Endothelial cell of umbilical vein (primary cell): ENCODE results near the gene GSE1. TPM values are rescaled to one million over a fixed set of nuclear protein-coding genes. Genes with fewer than 3 reads are reported as not detected.

ENCODE experiments used
- BruUV-seq: library from RNA; stranded (reverse); fragments of 400-500 nt; replicated peaks from 2 replicates; lab custom pipeline; 2021; lab: Mats Ljungman, UMichigan
- CTCF ChIA-PET: fragments of 300-600, 350-600 bp; sonication (Branson Sonifier 250); formaldehyde crosslinking; loops from one replicate; lab custom pipeline; 2021; ENCODE audit warnings: antibody characterized with exemption, inconsistent platforms; lab: Charles Lee
- POLR2A ChIA-PET: fragments of 300-600, 350-600 bp; sonication (Branson Sonifier 250); formaldehyde crosslinking; loops from one replicate; lab custom pipeline; 2021; ENCODE audit warnings: antibody characterized with exemption, inconsistent platforms; lab: Charles Lee
- DNase-seq: peaks from one replicate; pipeline ENCODE4 v3.0.0-alpha.2; 2011; ENCODE audit warnings: low read depth, low spot score
- FAIRE-seq: peaks from 2 replicates; lab custom pipeline; 2011; peaks lifted over from hg19 to GRCh38; lab: Jason Lieb, UNC
- H2AFZ ChIP-seq: 2 replicates; pipeline ENCODE4 v1.6.0; 2012; ENCODE audit warnings: low read depth, low read length, control low read depth, inconsistent platforms
- H3K27ac ChIP-seq: 2 replicates; pipeline ENCODE4 v1.5.1; 2011; ENCODE audit warnings: low read depth, mild to moderate bottlenecking, control low read depth, low read length, moderate library complexity; ENCODE audit not compliant: insufficient read depth
- H3K27me3 ChIP-seq, 2 experiments: 2 replicates each; pipeline versions ENCODE4 v1.6.0 to v1.6.1; 2011; ENCODE audit warnings: low read length in 2 of 2, mixed read lengths in 1 of 2; ENCODE audit not compliant: control insufficient read depth in 2 of 2, insufficient read depth in 2 of 2
- H3K36me3 ChIP-seq, 2 experiments: 2 replicates in 1 of 2; 3 replicates in 1 of 2; pipeline ENCODE4 v1.5.1; 2011; ENCODE audit warnings: low read length in 2 of 2, mild to moderate bottlenecking in 1 of 2, moderate library complexity in 1 of 2; ENCODE audit not compliant: control insufficient read depth in 2 of 2, insufficient read depth in 2 of 2; ENCODE audit errors: extremely low read depth in 1 of 2
- H3K4me1 ChIP-seq: 3 replicates; pipeline ENCODE4 v1.5.1; 2011; ENCODE audit warnings: mild to moderate bottlenecking, low read length; ENCODE audit not compliant: control insufficient read depth, insufficient read depth; ENCODE audit errors: extremely low read depth
- H3K4me2 ChIP-seq: 2 replicates; pipeline ENCODE4 v1.6.1; 2011; ENCODE audit warnings: low read length, control low read depth, mixed read lengths; ENCODE audit not compliant: insufficient read depth
- H3K4me3 ChIP-seq, 3 experiments: fragments of 200-600 bp in 1 of 3; sonication (generic), shearing (Covaris generic) in 1 of 3; replicated peaks in 1 of 3; 2 replicates each; pipeline ENCODE4 v1.5.1; 2011 to 2016; ENCODE audit warnings: control low read depth in 3 of 3, low read length in 3 of 3, mild to moderate bottlenecking in 2 of 3, inconsistent platforms in 1 of 3, low read depth in 1 of 3, moderate library complexity in 1 of 3; ENCODE audit not compliant: insufficient read depth in 1 of 3
- H3K79me2 ChIP-seq: 2 replicates; pipeline ENCODE4 v1.6.0; 2012; ENCODE audit warnings: low read length, inconsistent platforms; ENCODE audit not compliant: control insufficient read depth, insufficient read depth
- H3K9ac ChIP-seq: replicated peaks from 2 replicates; pipeline ENCODE3; 2011; ENCODE audit warnings: low read length, control low read depth; ENCODE audit not compliant: insufficient read depth; ENCODE audit errors: extremely low read depth
- H3K9me1 ChIP-seq: replicated peaks from 3 replicates; pipeline ENCODE4 v1.6.0; 2011; ENCODE audit warnings: mild to moderate bottlenecking, low read length; ENCODE audit not compliant: control insufficient read depth, insufficient read depth; ENCODE audit errors: extremely low read depth
- H3K9me3 ChIP-seq: replicated peaks from 2 replicates; pipeline ENCODE4 v1.5.1; 2012; ENCODE audit warnings: low read length, inconsistent platforms; ENCODE audit not compliant: control insufficient read depth, insufficient read depth
- H4K20me1 ChIP-seq: replicated peaks from 2 replicates; pipeline ENCODE3; 2011; ENCODE audit warnings: mild to moderate bottlenecking, low read length; ENCODE audit not compliant: control insufficient read depth, insufficient read depth; ENCODE audit errors: extremely low read depth
- CTCF ChIP-seq, 2 donors: IDR thresholded peaks; 1 replicate in 1 of 2; 2 replicates in 1 of 2; pipeline ENCODE4 v1.5.1; 2011; ENCODE audit warnings: low read length in 2 of 2, mild to moderate bottlenecking in 2 of 2, moderate library complexity in 2 of 2, control low read depth in 1 of 2, inconsistent platforms in 1 of 2, low read depth in 1 of 2; ENCODE audit not compliant: insufficient read depth in 1 of 2; ENCODE audit errors: extremely low read depth in 1 of 2
- EZH2 ChIP-seq: IDR thresholded peaks from 2 replicates; pipeline ENCODE4 v1.6.1; 2012; ENCODE audit warnings: borderline replicate concordance, low read depth, mild to moderate bottlenecking, moderate library complexity, low read length, inconsistent platforms; ENCODE audit not compliant: severe bottlenecking
- FOS ChIP-seq: IDR thresholded peaks from 2 replicates; pipeline ENCODE4 v1.6.1; 2011; ENCODE audit warnings: mild to moderate bottlenecking, low read length, moderate library complexity, borderline replicate concordance; ENCODE audit not compliant: insufficient read depth
- GATA2 ChIP-seq: IDR thresholded peaks from 2 replicates; pipeline ENCODE4 v1.7.0; 2011; ENCODE audit warnings: low read depth, mild to moderate bottlenecking, moderate library complexity, mixed read lengths, low read length; ENCODE audit not compliant: insufficient read length, insufficient read depth
- JUN ChIP-seq: IDR thresholded peaks from 2 replicates; pipeline ENCODE4 v1.6.1; 2011; ENCODE audit warnings: borderline replicate concordance, low read depth; ENCODE audit not compliant: insufficient read length, insufficient read depth
- MYC ChIP-seq: IDR thresholded peaks from one replicate; pipeline ENCODE4 v1.6.1; 2011; ENCODE audit warnings: mild to moderate bottlenecking, low read depth, low read length
- POLR2A ChIP-seq: IDR thresholded peaks from 2 replicates; pipeline ENCODE4 v1.6.1; 2012; ENCODE audit warnings: low read depth, mild to moderate bottlenecking, control low read depth, low read length
- POLR2AphosphoS5 ChIP-seq: IDR thresholded peaks from 2 replicates; pipeline ENCODE4 v1.6.1; 2012; ENCODE audit warnings: low read depth, mild to moderate bottlenecking, control low read depth, low read length, moderate library complexity; ENCODE audit not compliant: insufficient read depth
- dilution Hi-C: fragments of 300-500 bp; cut with MboI; formaldehyde crosslinking; loops from one replicate; pipeline ENCODE4 v1.15.0; 2019; ENCODE audit warnings: low sequenced_read_pairs; ENCODE audit not compliant: extremely low pct_ligation_motif_present
- intact Hi-C: fragments of 100-400 bp; cut with micrococcal nuclease; formaldehyde crosslinking; loops from one replicate; pipeline ENCODE4 v1.10.0; 2022
- polyA plus RNA-seq, 4 experiments: library from polyadenylated mRNA; depleted of rRNA in 3 of 4; stranded (reverse) in 3 of 4; unstranded in 1 of 4; fragments of >200 nt; gene quantifications; 2 replicates each; pipeline versions ENCODE4 v1.2.1 to v1.2.3, GENCODE V29; 2011 to 2012; ENCODE audit warnings: missing spikeins in 1 of 4
- total RNA-seq: library from RNA; stranded (reverse); gene quantifications from 2 replicates; pipeline ENCODE4 v1.2.3, GENCODE V29; 2021
- TF ChIP-seq, protein P1 (sequence below): IDR thresholded peaks from 2 replicates; pipeline ENCODE4 v1.6.1; 2011; ENCODE audit not compliant: insufficient read depth, insufficient read length

The GSE1 gene
- total and polyA plus RNA-seq, 2 donors (not counting 3 experiments of a cell fraction or from before 2014, with no cell fraction given), result 4.2 to 18.3 TPM

- intact Hi-C loops, result no loop called here
- no peak overlapping the region for H3K4me3 ChIP-seq
- no peaks in the 10 kb centered on the region for H3K4me1 ChIP-seq
- ChIA-PET POLR2A (no interaction called here), CTCF (interaction anchor here (1.1 to 5.7 kb wide), 2 partner anchors 7 to 12 kb away, joined by 3 to 32 read pairs; no protein-coding TSS in a partner anchor)
- H3K27ac ChIP-seq, result no peak overlapping the region
- H2AFZ ChIP-seq, result no peak overlapping the region
- dilution Hi-C loops, result no loop called here
- no peaks in the 10 kb centered on the region for H3K36me3 ChIP-seq
- no peaks in the 10 kb centered on the region for H3K27me3 ChIP-seq
- no peaks in the 10 kb centered on the region for H3K79me2 ChIP-seq
- no peak overlapping the region for H3K9ac ChIP-seq
- no peaks in the 10 kb centered on the region for H3K9me3 ChIP-seq
- H4K20me1 ChIP-seq, result no peaks in the 10 kb centered on the region
- DNase-seq, result no peak
- BruUV-seq, result no TSS peak
- no peak overlapping the region for H3K4me2 ChIP-seq
- no peak for TF ChIP-seq CTCF (IDR thresholded peaks at IDR 0.05; ENCODE audit: extremely low read depth in 1 of 2, insufficient read depth in 1 of 2, low read depth in 1 of 2, low read length in 2 of 2)
- TF ChIP-seq JUN, result no peak
- TF ChIP-seq POLR2A, result no peak
- TF ChIP-seq EZH2, result no peak
- no peak for TF ChIP-seq POLR2AphosphoS5
- TF ChIP-seq FOS, result no peak
- TF ChIP-seq, protein P1, sequence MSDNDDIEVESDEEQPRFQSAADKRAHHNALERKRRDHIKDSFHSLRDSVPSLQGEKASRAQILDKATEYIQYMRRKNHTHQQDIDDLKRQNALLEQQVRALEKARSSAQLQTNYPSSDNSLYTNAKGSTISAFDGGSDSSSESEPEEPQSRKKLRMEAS, result no peak
- no peak for TF ChIP-seq MYC
- no peak for TF ChIP-seq GATA2
- H3K9me1 ChIP-seq, result no peaks in the 10 kb centered on the region
- FAIRE-seq, result no peak
These were observed 10.1 kb downstream of the GSE1 start for GRCh38 chr16:85623250-85623649.
